ENCODE results near the gene CDKN2B-AS1.
"Not testable (repeated sequence)": the region's sequence is repeated elsewhere in the genome, so short reads cannot be mapped to it uniquely, and the experiment has no call there.

The CDKN2B-AS1 gene

GRCh38 chr9:22047596-22047995, 53.0 kb downstream of the CDKN2B-AS1 start:
- DNase-seq, result no peak

GRCh38 chr9:22049411-22049810, 54.8 kb downstream of the CDKN2B-AS1 start:
- no peak for DNase-seq

DNA sequence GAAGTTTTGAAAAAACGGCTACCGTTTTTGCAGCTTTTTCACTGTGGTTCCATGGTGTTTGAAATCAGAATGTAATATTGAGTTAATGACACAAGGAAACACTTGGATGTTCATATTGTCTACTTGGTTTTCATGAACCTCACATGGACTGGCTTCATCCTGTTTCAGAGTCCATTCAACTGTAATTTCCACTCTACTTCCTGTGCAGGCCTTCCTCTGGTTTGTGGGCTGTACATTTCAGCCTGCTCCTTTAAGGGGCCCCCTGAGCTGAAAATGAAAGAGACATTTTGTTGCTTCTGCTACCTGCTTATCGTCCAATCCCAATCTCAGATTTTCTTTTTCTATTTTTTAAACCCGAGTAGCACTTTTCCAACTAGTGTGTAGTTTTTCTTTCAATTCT, 56.3 kb downstream of the CDKN2B-AS1 start:
- DNase-seq, result no peak

DNA sequence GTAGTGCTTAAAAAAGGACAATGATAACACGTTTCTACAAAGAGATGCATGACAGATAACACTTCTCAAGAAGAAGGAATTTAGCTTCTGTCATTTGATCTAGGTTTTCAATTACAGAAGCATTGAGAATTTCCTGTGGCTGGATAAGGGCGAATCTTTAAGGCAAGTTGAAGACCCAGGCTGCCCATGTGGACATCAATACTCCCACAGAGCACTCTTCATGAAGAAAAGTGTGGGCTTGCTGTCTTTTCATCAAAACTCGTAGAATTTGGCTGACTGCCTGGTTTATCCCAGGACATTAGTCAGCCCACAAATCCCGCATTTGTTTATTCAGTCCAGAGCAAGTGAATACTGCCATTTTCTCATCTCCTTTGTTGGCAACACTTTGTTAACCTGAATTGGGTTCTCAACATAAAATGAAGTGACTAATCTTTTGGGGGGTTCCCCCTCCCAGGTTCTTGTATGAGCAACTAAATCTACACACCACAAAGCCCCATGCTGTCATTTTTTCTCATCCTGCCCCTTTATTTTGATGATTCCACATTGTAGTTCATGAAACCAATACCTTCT, 57.9 kb downstream of the CDKN2B-AS1 start:
- DNase-seq, result no peak

DNA sequence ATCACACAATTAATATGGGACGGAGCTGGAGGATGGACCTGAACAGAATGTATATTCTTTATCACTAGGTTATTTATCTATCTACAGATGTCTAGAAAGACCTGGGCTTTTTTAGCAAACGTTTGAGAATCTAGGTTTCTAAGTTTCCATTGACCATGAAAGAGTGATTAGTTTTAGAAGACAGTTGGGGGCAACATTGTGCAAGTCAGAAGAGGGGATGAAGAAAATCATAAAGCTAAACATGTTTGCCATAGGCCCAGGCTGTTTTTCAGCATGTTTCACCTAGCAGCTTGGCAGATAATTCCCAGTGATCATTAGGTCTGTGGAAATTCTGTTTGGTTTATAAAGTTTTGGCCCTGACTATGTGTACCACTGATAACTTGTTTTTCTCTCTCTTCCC, 58.6 kb downstream of the CDKN2B-AS1 start:
- DNase-seq, result no peak

DNA sequence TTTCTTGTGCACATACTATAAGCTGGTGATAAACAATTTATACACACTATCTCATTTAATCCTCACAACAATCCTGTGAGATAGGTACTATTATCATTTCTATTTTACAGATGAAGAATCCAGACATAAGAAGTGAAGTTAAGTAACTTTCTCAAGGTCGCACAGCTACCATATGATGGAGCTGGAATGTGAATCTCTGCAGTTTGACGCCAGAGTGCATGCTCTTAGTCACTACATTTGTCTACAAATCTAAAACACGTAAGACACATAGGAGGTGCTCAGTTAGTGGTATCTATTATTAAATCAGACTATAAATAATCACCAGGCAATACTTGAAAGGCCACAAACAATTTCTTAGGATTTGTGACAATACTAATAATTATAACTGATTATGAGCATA, 59.5 kb downstream of the CDKN2B-AS1 start:
- DNase-seq, result no peak

DNA sequence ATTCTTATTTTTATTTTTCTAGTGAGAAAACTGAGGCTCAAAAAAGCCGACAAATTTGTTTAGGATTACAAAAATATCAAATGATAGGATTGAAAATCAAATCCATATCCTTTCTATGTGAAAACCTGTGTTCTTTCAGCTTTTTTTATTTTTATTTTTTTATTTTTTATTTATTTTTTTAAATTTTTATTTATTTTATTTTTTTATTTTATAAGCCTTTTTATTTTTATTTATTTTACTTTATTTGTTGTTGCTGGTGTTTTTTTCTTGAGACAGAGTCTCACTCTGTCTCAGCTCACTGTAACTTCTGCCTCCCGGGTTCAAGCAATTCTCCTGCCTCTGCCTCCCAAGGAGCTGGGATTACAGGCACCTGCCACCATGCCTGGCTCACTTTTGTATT, 59.9 kb downstream of the CDKN2B-AS1 start:
- no peak for DNase-seq

DNA sequence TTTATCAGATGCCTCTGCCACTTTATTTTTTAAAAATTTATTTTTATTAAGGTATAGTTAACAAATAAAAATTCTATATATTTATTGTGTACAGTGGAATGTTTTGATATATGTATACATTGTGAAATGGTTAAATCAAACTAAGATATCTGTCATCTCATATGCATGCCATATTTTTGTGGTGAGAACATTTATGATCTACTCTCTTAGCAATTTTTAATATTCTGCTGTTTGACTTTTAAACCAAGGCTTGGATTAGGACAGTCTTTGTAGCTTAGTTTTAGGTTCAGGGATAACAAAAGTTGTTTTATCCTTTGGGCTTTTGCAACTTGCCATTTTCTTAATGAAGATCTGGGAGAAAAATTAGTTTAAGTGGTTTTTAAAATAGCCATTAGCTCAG, 60.5 kb downstream of the CDKN2B-AS1 start:
- DNase-seq, result no peak

GRCh38 chr9:22056402-22056801, 61.8 kb downstream of the CDKN2B-AS1 start:
- DNase-seq, result no peak

GRCh38 chr9:22057972-22058371, 63.4 kb downstream of the CDKN2B-AS1 start:
- not testable (repeated sequence) for DNase-seq

GRCh38 chr9:22060831-22061383, 66.3 kb downstream of the CDKN2B-AS1 start:
- no peak for DNase-seq

DNA sequence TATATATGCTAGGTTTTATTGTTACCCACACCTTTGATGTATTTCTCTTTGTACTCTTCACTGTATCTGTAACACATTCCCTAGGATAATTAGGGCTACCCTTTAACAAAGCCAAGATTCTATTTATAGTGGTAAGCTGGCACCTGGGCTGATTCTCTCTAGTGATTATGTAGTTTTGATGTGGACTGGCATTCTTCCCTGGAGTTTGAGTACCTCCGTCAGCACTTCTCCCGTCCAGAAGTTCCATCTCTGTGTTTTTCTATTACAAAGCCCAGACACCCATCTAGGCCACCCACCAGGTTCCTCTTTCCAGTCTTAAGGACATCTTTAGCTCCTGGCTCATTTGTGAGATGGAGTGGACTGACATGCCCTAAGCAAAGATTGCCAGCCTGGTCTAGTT, 70.4 kb downstream of the CDKN2B-AS1 start:
- no peak for DNase-seq

DNA sequence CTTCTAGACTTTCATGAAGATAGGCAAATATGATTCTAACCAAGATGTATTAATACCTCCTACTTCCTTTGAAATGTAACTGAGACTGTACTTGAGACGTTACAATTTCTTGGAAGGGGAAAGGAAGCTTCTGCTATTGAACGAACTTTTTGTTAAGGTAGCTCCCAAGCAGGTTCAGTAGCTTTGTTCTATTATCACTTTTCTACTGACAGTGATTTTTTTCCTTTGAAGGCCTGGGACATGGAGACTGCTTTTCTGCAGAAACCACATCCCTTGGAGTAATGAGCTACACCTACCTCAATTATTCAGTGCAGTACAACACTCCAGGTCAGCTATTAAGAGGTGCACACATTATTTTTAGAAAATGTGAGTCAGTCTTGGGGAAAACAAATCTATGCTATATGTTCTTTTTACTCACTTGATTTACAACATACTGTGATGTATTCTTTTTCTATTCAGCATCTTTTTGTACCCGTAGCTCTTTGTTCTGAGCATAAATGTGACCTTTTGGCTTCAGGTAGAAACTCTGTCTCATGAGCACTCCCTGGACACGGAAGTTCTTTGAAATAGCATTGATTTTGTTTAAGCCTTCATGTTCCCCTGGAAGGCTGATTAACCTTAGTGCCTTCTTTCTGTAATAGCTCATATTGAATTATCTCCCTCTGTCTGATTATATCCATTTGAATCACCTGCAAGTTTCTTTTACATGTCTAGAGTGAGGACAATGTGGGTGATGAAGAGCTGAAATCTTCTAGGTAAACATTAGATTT, 71.0 kb downstream of the CDKN2B-AS1 start:
- no peak for DNase-seq

- DNase-seq, result no peak
These were observed 72.6 kb downstream of the CDKN2B-AS1 start for GRCh38 chr9:22067196-22067595.

DNA sequence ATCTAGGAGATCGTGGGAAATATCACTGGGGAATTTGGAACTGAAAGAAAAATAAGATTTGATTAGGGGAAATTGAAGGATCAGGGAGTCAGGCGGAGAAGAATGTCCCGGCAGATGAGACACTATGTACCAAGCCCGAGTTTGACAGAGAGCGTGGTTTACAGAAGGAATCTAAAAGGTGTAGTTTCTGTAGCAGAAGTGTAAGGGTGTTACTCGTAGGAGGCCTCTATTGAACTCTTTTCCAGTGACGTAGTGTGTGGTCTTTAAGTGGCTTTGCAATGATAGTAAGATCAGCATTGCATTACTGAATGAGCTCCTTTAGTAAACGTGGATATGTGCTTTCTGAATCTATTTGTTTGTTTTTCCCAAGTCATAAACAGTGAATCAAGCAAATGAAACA, 73.8 kb downstream of the CDKN2B-AS1 start:
- DNase-seq, result no peak

DNA sequence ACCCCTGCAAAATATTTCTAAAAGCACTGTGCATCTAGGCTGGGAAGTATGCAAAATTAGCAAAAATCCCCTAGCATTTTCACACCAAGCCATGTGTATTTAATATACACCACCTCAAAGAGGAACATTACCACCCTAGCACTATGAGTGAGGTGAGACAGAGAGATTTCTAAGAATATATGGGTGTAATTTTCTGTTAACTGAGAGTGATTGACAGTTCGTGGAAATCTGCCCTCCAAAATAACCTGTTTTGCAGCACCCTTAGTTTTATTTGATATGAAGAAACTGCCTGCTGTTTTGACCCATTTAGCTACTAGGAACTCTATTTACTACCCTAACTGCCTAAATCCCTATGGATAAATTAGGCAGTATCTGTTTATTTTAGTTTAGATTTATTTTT, 78.8 kb downstream of the CDKN2B-AS1 start:
- DNase-seq, result no peak

- DNase-seq, result no peak
These were observed 83.5 kb downstream of the CDKN2B-AS1 start for GRCh38 chr9:22078081-22078480.

- no peak for DNase-seq
These were observed 85.3 kb downstream of the CDKN2B-AS1 start for GRCh38 chr9:22079873-22080341.

DNA sequence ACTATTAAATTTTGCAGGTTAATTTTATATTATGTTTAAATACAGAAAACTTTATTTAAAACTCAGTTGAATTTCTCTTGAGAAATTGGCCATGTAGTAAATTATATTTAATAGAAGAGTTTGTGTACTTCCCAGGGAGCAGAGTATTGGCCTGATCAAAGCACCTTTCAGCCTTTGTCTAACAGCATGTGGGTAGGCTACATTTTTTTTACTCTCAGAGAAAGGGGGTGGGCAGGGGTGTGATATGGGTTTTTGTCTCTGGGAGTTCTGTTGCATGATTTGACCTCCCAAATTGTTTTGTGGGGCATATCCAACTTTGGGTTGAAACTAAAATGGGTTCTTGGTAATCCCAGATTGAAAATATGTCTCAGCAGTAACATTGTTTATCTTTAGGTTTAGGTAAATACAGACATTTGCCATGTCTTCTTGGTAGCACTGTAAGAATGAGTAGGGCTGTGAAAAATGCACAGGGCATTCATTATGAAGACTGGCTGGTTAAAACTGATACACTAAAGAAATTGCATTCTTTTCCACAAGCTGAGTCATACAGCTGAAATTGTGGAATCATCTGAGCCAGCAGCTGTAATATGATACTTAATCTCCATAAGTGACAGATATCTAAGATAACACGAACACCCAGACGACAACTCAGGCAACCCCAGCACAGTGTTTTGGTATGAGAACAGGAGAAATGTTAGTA, 89.9 kb downstream of the CDKN2B-AS1 start:
- no peak for DNase-seq

- no peak for DNase-seq
These were observed 93.6 kb downstream of the CDKN2B-AS1 start for GRCh38 chr9:22088053-22088716.

DNA sequence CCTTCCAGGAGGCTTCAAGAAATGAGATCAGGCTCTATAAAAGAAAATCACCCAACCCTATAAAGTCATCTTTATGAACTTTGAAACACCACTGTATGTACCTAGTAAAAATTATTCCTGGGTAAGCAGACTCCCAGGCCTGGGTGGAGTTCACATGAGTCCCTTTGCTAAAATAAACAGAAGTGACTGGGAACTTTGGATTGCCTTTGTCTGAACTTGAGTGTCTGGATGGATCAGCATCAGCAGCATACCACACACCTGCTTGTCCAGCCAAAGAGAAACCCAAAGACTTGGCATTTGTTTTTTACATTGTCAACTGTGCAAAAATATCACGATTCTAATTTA, 94.1 kb downstream of the CDKN2B-AS1 start:
- DNase-seq, result no peak

- no peak for DNase-seq
These were observed 103.1 kb downstream of the CDKN2B-AS1 start for GRCh38 chr9:22097707-22098106.

DNA sequence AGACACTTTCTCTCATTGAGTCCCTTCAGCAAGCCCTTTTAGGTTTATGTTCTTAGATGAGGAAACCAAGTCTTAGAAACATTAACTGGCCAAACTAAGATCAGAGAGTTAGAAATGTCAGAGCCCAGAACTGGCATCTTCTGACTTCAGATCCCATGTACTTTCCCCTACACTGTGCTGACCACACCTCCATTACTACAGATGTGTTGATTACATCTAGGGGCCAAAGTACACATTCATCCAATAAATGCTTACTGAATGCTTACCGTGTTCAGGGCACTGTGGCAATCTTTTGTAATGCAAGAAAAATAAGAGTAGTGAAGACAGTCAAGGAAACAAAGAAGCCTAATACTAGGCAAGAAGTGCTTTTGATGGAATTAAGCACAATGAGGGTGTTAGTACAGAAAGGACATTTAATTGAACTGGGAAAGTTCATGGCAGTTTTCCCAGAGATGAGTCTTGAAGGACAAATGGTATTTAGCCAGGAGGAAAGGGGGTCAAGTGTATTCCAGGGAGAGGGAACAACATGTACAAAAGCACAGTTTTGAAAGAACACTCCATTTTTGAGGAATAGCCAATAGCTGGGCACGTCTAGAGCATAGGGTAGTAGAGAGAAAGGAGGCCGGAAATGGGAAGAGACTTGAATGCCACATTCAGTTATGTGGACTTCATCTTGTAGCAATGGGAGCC, 104.2 kb downstream of the CDKN2B-AS1 start:
- DNase-seq, result no peak
